ENCODE measurements around the gene TMEM100. TPM values are rescaled to one million over a fixed set of nuclear protein-coding genes. Genes with fewer than 3 reads are reported as not detected.

Gene TMEM100
- total and polyA plus RNA-seq, 2 donors (not counting 1 experiment from before 2014, with no cell fraction given) = not detected

DNA sequence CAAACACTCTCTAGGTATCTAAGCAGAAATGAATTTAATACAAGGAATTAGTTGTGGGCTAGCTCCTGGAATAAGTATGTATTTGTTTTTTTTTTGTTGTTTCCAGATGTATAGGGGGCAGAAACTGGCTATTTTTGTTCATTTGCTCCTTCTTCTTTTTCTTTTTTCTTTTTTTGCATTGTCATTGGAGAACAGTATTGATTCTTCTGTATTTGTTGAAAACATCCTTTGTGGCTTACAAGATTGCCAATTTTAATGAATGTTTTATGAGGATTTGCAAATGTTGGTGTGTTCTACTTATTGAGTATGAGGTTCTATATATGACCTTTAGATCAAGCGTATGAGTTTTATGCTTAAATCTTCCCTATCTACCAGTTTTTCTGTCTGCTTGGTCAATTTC, 22.6 kb upstream of the TMEM100 start:
- H3K9me3 Mint-ChIP-seq (ENCODE audit: insufficient read depth) = no peaks in the 10 kb centered on the region
- TF ChIP-seq CTCF (IDR thresholded peaks at IDR 0.05) = no peak
- Histone ChIP-seq H2AFZ (ENCODE audit: insufficient read depth, low read depth, low read length, poor library complexity, severe bottlenecking) (no peak overlapping the region), H3K9me3 (ENCODE audit: control extremely low read depth in 1 of 3, control insufficient read depth in 2 of 3, insufficient read depth in 1 of 3, low read length in 2 of 3) (no peaks in the 10 kb centered on the region), H3K36me3 (replicated peaks in 1 of 2; ENCODE audit: control extremely low read depth in 1 of 2, control insufficient read depth in 1 of 2, extremely low read depth in 1 of 2, insufficient read depth in 2 of 2, low read length in 1 of 2) (no peaks in the 10 kb centered on the region), H3K27me3 (replicated peaks in 1 of 4; ENCODE audit: control extremely low read depth in 1 of 4, control insufficient read depth in 3 of 4, insufficient read depth in 4 of 4, low read length in 3 of 4) (peaks cover 0 to 7% (median 3%) of the 10 kb centered on the region in 4 experiments), H4K20me1 (ENCODE audit: control insufficient read depth, insufficient read depth, low read length, poor library complexity, severe bottlenecking) (no peaks in the 10 kb centered on the region), H3K79me2 (ENCODE audit: control insufficient read depth, insufficient read depth, low read length) (no peaks in the 10 kb centered on the region), H3K4me3 (ENCODE audit: control extremely low read depth in 1 of 5, extremely low read depth in 1 of 5, insufficient read depth in 1 of 5, low read depth in 2 of 5, low read length in 4 of 5) (no peak overlapping the region), H3K27ac (ENCODE audit: low read length in 2 of 2) (no peak overlapping the region), H3K4me1 (ENCODE audit: control insufficient read depth in 2 of 2, insufficient read depth in 2 of 2, low read length in 2 of 2) (peaks cover 0 to 8% of the 10 kb centered on the region in 2 donors), H3K9ac (ENCODE audit: low read length) (no peak overlapping the region), H3K4me2 (replicated peaks; ENCODE audit: low read depth, low read length, poor library complexity, severe bottlenecking) (no peak overlapping the region)
- no peak for ATAC-seq (ENCODE audit: low read depth)
- no peak overlapping the region for H3K4me3 Mint-ChIP-seq
- no CpG with 5 or more reads among the region's 1 CpG for WGBS (ENCODE audit: insufficient coverage)
- no peak for DNase-seq
- ChIA-PET CTCF (no interaction called here), POLR2A (no interaction called here)
- H3K27ac Mint-ChIP-seq = no peak overlapping the region
- intact Hi-C loops (cut with micrococcal nuclease) = no loop called here
- H3K4me1 Mint-ChIP-seq = peaks cover 13% of the 10 kb centered on the region
- H3K27me3 Mint-ChIP-seq = peaks cover 26% of the 10 kb centered on the region

- ChIA-PET POLR2A (no interaction called here), CTCF (interaction anchor here (0.7 to 1.3 kb wide), 2 partner anchors 8 to 9 kb away, joined by 3 read pairs; partner anchors contain the start of gene PCTP)
- TF ChIP-seq EZH2 (IDR thresholded peaks at IDR 0.05; ENCODE audit: borderline replicate concordance, insufficient read depth, low read depth, low read length, poor library complexity, severe bottlenecking) = no peak
- TF ChIP-seq CTCF (IDR thresholded peaks at IDR 0.05) = no peak
- ATAC-seq (ENCODE audit: low read depth) (no peak), DNase-seq (no peak)
- Histone ChIP-seq H3K79me2 (ENCODE audit: control insufficient read depth, insufficient read depth, low read length) (no peaks in the 10 kb centered on the region), H3K27ac (ENCODE audit: low read length in 2 of 2) (no peak overlapping the region), H2AFZ (ENCODE audit: insufficient read depth, low read depth, low read length, poor library complexity, severe bottlenecking) (no peak overlapping the region), H3K4me2 (replicated peaks; ENCODE audit: low read depth, low read length, poor library complexity, severe bottlenecking) (peak overlapping the region; percentile 18), H3K4me3 (ENCODE audit: control extremely low read depth in 1 of 5, extremely low read depth in 1 of 5, insufficient read depth in 1 of 5, low read depth in 2 of 5, low read length in 4 of 5) (no peak overlapping the region), H4K20me1 (ENCODE audit: control insufficient read depth, insufficient read depth, low read length, poor library complexity, severe bottlenecking) (no peaks in the 10 kb centered on the region), H3K9ac (ENCODE audit: low read length) (no peak overlapping the region), H3K4me1 (ENCODE audit: control insufficient read depth in 2 of 2, insufficient read depth in 2 of 2, low read length in 2 of 2) (peaks cover 1 to 9% of the 10 kb centered on the region in 2 donors), H3K36me3 (replicated peaks in 1 of 2; ENCODE audit: control extremely low read depth in 1 of 2, control insufficient read depth in 1 of 2, extremely low read depth in 1 of 2, insufficient read depth in 2 of 2, low read length in 1 of 2) (no peaks in the 10 kb centered on the region), H3K9me3 (ENCODE audit: control extremely low read depth in 1 of 3, control insufficient read depth in 2 of 3, insufficient read depth in 1 of 3, low read length in 2 of 3) (no peaks in the 10 kb centered on the region), H3K27me3 (replicated peaks in 1 of 4; ENCODE audit: control extremely low read depth in 1 of 4, control insufficient read depth in 3 of 4, insufficient read depth in 4 of 4, low read length in 3 of 4) (peaks cover 0 to 7% (median 0%) of the 10 kb centered on the region in 4 experiments)
- Mint-ChIP-seq H3K27ac (no peak overlapping the region), H3K4me3 (no peak overlapping the region), H3K27me3 (peaks cover 18% of the 10 kb centered on the region), H3K9me3 (ENCODE audit: insufficient read depth) (no peaks in the 10 kb centered on the region), H3K4me1 (peaks cover 15% of the 10 kb centered on the region)
- intact Hi-C loops (cut with micrococcal nuclease) = no loop called here
- WGBS (ENCODE audit: insufficient coverage) = 88% methylated on average over 3 of the region's 3 CpGs
Measured at GRCh38 chr17:55743103-55743679, 20.5 kb upstream of the TMEM100 start.

Measured in B cell (primary cell).